H1 (cell line): ENCODE measurements around the gene NADSYN1. TPM values are rescaled to one million over a fixed set of nuclear protein-coding genes. Genes with fewer than 3 reads are reported as not detected.

ENCODE experiments used
- JUN ChIP-seq: IDR thresholded peaks from 2 replicates; pipeline ENCODE4 v1.6.1; 2011; ENCODE audit warnings: low read depth, mild to moderate bottlenecking, improper control_type of control experiment, low read length
- SIRT6 ChIP-seq: IDR thresholded peaks from one replicate; pipeline ENCODE4 v1.7.1; 2012; ENCODE audit warnings: low read length, inconsistent platforms
- polyA plus RNA-seq, 7 experiments: library from polyadenylated mRNA; depleted of rRNA in 3 of 7; stranded (reverse) in 5 of 7; unstranded in 2 of 7; fragments of >200 nt in 5 of 7; fragments of 200-250 nt in 2 of 7; gene quantifications; 1 replicate in 5 of 7; 2 replicates in 1 of 7; 4 replicates in 1 of 7; pipeline versions ENCODE4 v1.2.1 to v1.2.3, GENCODE V29; 2011 to 2013; ENCODE audit warnings: missing spikeins in 2 of 7, mixed read lengths in 2 of 7
- total RNA-seq: library from RNA; stranded (reverse); fragmentation: NEBNext Ultra II Directional; extraction: Animal tissue kit (Norgen Biotek cat#: 25700); gene quantifications from 2 replicates; pipeline ENCODE4 v1.2.1, GENCODE V29; 2021
- TF ChIP-seq, protein P1 (sequence below): fragments of 300-600 bp; sonication (generic); IDR thresholded peaks from 2 replicates; pipeline ENCODE4 v1.7.1; 2012; ENCODE audit warnings: low read length, moderate library complexity, mild to moderate bottlenecking, inconsistent platforms; ENCODE audit not compliant: insufficient replicate concordance

The NADSYN1 gene
- total and polyA plus RNA-seq, 2 of the 8 experiments (the other 6 are each of a cell fraction or from before 2014, with no cell fraction given), result 38.3 to 38.6 TPM

DNA sequence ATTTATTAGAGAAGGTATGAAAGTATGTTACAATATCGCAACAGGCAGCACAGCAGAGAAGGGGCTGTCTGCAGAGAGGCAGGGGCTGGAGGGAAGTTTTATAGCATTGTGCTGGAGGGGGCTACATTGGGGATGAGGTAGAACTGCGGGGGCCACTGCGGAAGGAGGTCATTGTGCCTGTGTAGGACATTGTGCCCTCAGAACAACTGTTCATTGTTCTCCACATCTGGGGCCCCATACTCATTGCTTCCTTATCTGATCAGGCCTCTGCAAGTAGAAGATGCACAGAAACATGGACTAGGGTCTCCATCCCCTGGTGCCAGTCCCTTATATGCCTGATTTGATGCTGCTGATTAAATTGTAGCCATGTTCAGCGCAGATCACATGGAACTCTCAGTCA is 12.1 kb downstream of the NADSYN1 start (continued):
- TF ChIP-seq, protein P1, sequence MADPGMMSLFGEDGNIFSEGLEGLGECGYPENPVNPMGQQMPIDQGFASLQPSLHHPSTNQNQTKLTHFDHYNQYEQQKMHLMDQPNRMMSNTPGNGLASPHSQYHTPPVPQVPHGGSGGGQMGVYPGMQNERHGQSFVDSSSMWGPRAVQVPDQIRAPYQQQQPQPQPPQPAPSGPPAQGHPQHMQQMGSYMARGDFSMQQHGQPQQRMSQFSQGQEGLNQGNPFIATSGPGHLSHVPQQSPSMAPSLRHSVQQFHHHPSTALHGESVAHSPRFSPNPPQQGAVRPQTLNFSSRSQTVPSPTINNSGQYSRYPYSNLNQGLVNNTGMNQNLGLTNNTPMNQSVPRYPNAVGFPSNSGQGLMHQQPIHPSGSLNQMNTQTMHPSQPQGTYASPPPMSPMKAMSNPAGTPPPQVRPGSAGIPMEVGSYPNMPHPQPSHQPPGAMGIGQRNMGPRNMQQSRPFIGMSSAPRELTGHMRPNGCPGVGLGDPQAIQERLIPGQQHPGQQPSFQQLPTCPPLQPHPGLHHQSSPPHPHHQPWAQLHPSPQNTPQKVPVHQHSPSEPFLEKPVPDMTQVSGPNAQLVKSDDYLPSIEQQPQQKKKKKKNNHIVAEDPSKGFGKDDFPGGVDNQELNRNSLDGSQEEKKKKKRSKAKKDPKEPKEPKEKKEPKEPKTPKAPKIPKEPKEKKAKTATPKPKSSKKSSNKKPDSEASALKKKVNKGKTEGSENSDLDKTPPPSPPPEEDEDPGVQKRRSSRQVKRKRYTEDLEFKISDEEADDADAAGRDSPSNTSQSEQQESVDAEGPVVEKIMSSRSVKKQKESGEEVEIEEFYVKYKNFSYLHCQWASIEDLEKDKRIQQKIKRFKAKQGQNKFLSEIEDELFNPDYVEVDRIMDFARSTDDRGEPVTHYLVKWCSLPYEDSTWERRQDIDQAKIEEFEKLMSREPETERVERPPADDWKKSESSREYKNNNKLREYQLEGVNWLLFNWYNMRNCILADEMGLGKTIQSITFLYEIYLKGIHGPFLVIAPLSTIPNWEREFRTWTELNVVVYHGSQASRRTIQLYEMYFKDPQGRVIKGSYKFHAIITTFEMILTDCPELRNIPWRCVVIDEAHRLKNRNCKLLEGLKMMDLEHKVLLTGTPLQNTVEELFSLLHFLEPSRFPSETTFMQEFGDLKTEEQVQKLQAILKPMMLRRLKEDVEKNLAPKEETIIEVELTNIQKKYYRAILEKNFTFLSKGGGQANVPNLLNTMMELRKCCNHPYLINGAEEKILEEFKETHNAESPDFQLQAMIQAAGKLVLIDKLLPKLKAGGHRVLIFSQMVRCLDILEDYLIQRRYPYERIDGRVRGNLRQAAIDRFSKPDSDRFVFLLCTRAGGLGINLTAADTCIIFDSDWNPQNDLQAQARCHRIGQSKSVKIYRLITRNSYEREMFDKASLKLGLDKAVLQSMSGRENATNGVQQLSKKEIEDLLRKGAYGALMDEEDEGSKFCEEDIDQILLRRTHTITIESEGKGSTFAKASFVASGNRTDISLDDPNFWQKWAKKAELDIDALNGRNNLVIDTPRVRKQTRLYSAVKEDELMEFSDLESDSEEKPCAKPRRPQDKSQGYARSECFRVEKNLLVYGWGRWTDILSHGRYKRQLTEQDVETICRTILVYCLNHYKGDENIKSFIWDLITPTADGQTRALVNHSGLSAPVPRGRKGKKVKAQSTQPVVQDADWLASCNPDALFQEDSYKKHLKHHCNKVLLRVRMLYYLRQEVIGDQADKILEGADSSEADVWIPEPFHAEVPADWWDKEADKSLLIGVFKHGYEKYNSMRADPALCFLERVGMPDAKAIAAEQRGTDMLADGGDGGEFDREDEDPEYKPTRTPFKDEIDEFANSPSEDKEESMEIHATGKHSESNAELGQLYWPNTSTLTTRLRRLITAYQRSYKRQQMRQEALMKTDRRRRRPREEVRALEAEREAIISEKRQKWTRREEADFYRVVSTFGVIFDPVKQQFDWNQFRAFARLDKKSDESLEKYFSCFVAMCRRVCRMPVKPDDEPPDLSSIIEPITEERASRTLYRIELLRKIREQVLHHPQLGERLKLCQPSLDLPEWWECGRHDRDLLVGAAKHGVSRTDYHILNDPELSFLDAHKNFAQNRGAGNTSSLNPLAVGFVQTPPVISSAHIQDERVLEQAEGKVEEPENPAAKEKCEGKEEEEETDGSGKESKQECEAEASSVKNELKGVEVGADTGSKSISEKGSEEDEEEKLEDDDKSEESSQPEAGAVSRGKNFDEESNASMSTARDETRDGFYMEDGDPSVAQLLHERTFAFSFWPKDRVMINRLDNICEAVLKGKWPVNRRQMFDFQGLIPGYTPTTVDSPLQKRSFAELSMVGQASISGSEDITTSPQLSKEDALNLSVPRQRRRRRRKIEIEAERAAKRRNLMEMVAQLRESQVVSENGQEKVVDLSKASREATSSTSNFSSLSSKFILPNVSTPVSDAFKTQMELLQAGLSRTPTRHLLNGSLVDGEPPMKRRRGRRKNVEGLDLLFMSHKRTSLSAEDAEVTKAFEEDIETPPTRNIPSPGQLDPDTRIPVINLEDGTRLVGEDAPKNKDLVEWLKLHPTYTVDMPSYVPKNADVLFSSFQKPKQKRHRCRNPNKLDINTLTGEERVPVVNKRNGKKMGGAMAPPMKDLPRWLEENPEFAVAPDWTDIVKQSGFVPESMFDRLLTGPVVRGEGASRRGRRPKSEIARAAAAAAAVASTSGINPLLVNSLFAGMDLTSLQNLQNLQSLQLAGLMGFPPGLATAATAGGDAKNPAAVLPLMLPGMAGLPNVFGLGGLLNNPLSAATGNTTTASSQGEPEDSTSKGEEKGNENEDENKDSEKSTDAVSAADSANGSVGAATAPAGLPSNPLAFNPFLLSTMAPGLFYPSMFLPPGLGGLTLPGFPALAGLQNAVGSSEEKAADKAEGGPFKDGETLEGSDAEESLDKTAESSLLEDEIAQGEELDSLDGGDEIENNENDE, result no peak
- TF ChIP-seq SIRT6 (no peak), JUN (no peak)
